ENCODE results near the gene TNNI3K.

DNA sequence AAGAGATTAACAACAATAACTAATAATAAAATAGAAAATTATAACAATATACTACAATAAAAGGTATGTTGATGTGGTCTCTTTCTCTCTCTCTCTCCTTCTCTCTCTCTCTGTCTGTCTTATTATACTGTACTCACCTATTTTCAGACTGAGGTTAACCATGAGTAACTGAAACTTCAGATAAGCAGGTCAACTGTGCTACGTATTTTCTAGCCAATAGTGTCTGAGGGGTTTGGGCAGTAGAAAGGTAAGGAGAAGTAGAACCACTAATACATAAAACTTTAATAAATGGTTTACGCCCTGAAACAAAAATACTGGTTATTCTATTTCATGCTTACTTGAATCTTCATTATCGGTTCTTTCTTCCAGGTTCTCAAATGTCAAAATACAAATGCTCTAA lies 348.2 kb downstream of the TNNI3K start:
- TF ChIP-seq, protein P1, sequence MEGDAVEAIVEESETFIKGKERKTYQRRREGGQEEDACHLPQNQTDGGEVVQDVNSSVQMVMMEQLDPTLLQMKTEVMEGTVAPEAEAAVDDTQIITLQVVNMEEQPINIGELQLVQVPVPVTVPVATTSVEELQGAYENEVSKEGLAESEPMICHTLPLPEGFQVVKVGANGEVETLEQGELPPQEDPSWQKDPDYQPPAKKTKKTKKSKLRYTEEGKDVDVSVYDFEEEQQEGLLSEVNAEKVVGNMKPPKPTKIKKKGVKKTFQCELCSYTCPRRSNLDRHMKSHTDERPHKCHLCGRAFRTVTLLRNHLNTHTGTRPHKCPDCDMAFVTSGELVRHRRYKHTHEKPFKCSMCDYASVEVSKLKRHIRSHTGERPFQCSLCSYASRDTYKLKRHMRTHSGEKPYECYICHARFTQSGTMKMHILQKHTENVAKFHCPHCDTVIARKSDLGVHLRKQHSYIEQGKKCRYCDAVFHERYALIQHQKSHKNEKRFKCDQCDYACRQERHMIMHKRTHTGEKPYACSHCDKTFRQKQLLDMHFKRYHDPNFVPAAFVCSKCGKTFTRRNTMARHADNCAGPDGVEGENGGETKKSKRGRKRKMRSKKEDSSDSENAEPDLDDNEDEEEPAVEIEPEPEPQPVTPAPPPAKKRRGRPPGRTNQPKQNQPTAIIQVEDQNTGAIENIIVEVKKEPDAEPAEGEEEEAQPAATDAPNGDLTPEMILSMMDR (IDR thresholded peaks at IDR 0.05 in 2 of 3, conservative IDR thresholded peaks at IDR 0.05 in 1 of 3; ENCODE audit: borderline replicate concordance in 1 of 3, insufficient read depth in 1 of 3, low read depth in 2 of 3, low read length in 2 of 3), result no peak
- TF ChIP-seq POLR2A (IDR thresholded peaks at IDR 0.05; ENCODE audit: borderline replicate concordance, extremely low read depth, insufficient read depth, insufficient read length) (no peak), EGR1 (IDR thresholded peaks at IDR 0.05; ENCODE audit: low read depth) (no peak), SRF (IDR thresholded peaks at IDR 0.05; ENCODE audit: low read depth) (no peak), EZH2 (IDR thresholded peaks at IDR 0.05) (no peak)
- TF ChIP-seq, protein P2, sequence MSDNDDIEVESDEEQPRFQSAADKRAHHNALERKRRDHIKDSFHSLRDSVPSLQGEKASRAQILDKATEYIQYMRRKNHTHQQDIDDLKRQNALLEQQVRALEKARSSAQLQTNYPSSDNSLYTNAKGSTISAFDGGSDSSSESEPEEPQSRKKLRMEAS (IDR thresholded peaks at IDR 0.05), result no peak
